Measurements from ENCODE around the gene POLR2I. TPM values are rescaled to one million over a fixed set of nuclear protein-coding genes. Genes with fewer than 3 reads are reported as not detected.

The POLR2I gene
- total RNA-seq, 5 donors from 2014 or later (not counting 1 experiment from before 2014, with no cell fraction given), result 27.4 to 54.8 (median 50.7) TPM

- Mint-ChIP-seq H3K4me3 (no peak overlapping the region), H3K9me3 (no peaks in the 10 kb centered on the region), H3K27ac (no peak overlapping the region), H3K27me3 (no peaks in the 10 kb centered on the region), H3K36me3 (peaks cover 4% of the 10 kb centered on the region), H3K4me1 (no peaks in the 10 kb centered on the region)
- CTCF ChIA-PET, result no interaction called here
- Histone ChIP-seq H3K4me1 (ENCODE audit: control insufficient read depth in 1 of 2, extremely low read depth in 1 of 2, insufficient read depth in 2 of 2, low read length in 2 of 2) (no peaks in the 10 kb centered on the region), H3K36me3 (ENCODE audit: control insufficient read depth in 2 of 2, extremely low read depth in 1 of 2, insufficient read depth in 1 of 2, low read length in 1 of 2) (peaks cover 2 to 5% of the 10 kb centered on the region in 2 donors), H3K9me3 (no peaks in the 10 kb centered on the region), H3K4me3 (ENCODE audit: control insufficient read depth in 1 of 2, extremely low read depth in 1 of 2, low read length in 1 of 2) (no peak overlapping the region), H3K27me3 (replicated peaks in 1 of 2; ENCODE audit: control insufficient read depth in 2 of 2, extremely low read depth in 1 of 2, insufficient read depth in 2 of 2, low read length in 1 of 2) (no peaks in the 10 kb centered on the region), H3K27ac (ENCODE audit: low read length) (no peak overlapping the region)
- no peak for ATAC-seq (replicated peaks in 1 of 4)
- POLR2A ChIA-PET, result no interaction called here
- WGBS (ENCODE audit: insufficient coverage), result 100% methylated on average over 5 of the region's 9 CpGs
- no peak for DNase-seq
Measured at GRCh38 chr19:36086326-36086725, 28.3 kb downstream of the POLR2I start.

- Histone ChIP-seq H3K4me3 (ENCODE audit: control insufficient read depth in 1 of 2, extremely low read depth in 1 of 2, low read length in 1 of 2) (no peak overlapping the region), H3K9me3 (no peaks in the 10 kb centered on the region), H3K36me3 (ENCODE audit: control insufficient read depth in 2 of 2, extremely low read depth in 1 of 2, insufficient read depth in 1 of 2, low read length in 1 of 2) (peaks cover 2 to 5% of the 10 kb centered on the region in 2 donors), H3K4me1 (ENCODE audit: control insufficient read depth in 1 of 2, extremely low read depth in 1 of 2, insufficient read depth in 2 of 2, low read length in 2 of 2) (no peaks in the 10 kb centered on the region), H3K27me3 (replicated peaks in 1 of 2; ENCODE audit: control insufficient read depth in 2 of 2, extremely low read depth in 1 of 2, insufficient read depth in 2 of 2, low read length in 1 of 2) (no peaks in the 10 kb centered on the region), H3K27ac (ENCODE audit: low read length) (no peak overlapping the region)
- ATAC-seq (replicated peaks in 1 of 4), result no peak
- CTCF ChIA-PET, result no interaction called here
- Mint-ChIP-seq H3K27me3 (no peaks in the 10 kb centered on the region), H3K27ac (no peak overlapping the region), H3K4me1 (no peaks in the 10 kb centered on the region), H3K4me3 (no peak overlapping the region), H3K9me3 (no peaks in the 10 kb centered on the region), H3K36me3 (peaks cover 4% of the 10 kb centered on the region)
- POLR2A ChIA-PET, result no interaction called here
- no peak for DNase-seq
- WGBS (ENCODE audit: insufficient coverage), result 100% methylated on average over 10 of the region's 12 CpGs
Measured at GRCh38 chr19:36084231-36085009, 30.3 kb downstream of the POLR2I start.

- H3K4me1 Mint-ChIP-seq, result no peaks in the 10 kb centered on the region
- no peaks in the 10 kb centered on the region for H3K4me1 ChIP-seq (ENCODE audit: control insufficient read depth in 1 of 2, extremely low read depth in 1 of 2, insufficient read depth in 2 of 2, low read length in 2 of 2)
- ChIA-PET POLR2A (interaction anchor here in 1 of 2 donors (0.6 kb wide), 1 partner anchor 68 kb away, joined by 3 read pairs; no protein-coding TSS in a partner anchor), CTCF (no interaction called here)
- no peaks in the 10 kb centered on the region for H3K9me3 Mint-ChIP-seq
- no peak overlapping the region for H3K4me3 ChIP-seq (ENCODE audit: control insufficient read depth in 1 of 2, extremely low read depth in 1 of 2, low read length in 1 of 2)
- 97% methylated on average over 11 of the region's 13 CpGs for WGBS (ENCODE audit: insufficient coverage)
- no peaks in the 10 kb centered on the region for H3K27me3 Mint-ChIP-seq
- H3K27me3 ChIP-seq (replicated peaks in 1 of 2; ENCODE audit: control insufficient read depth in 2 of 2, extremely low read depth in 1 of 2, insufficient read depth in 2 of 2, low read length in 1 of 2), result no peaks in the 10 kb centered on the region
- peaks cover 2 to 5% of the 10 kb centered on the region in 2 donors for H3K36me3 ChIP-seq (ENCODE audit: control insufficient read depth in 2 of 2, extremely low read depth in 1 of 2, insufficient read depth in 1 of 2, low read length in 1 of 2)
- H3K9me3 ChIP-seq, result no peaks in the 10 kb centered on the region
- ATAC-seq (replicated peaks in 1 of 4), result no peak
- no peak for DNase-seq
- H3K27ac Mint-ChIP-seq, result no peak overlapping the region
- peaks cover 4% of the 10 kb centered on the region for H3K36me3 Mint-ChIP-seq
- no peak overlapping the region for H3K4me3 Mint-ChIP-seq
- H3K27ac ChIP-seq (ENCODE audit: low read length), result no peak overlapping the region
Measured at GRCh38 chr19:36082916-36083315, 31.8 kb downstream of the POLR2I start.

- Mint-ChIP-seq H3K9me3 (no peaks in the 10 kb centered on the region), H3K36me3 (peaks cover 4% of the 10 kb centered on the region), H3K27ac (no peak overlapping the region), H3K27me3 (no peaks in the 10 kb centered on the region), H3K4me1 (no peaks in the 10 kb centered on the region), H3K4me3 (no peak overlapping the region)
- Histone ChIP-seq H3K36me3 (ENCODE audit: control insufficient read depth in 2 of 2, extremely low read depth in 1 of 2, insufficient read depth in 1 of 2, low read length in 1 of 2) (peaks cover 2 to 5% of the 10 kb centered on the region in 2 donors), H3K27ac (ENCODE audit: low read length) (no peak overlapping the region), H3K9me3 (no peaks in the 10 kb centered on the region), H3K4me3 (ENCODE audit: control insufficient read depth in 1 of 2, extremely low read depth in 1 of 2, low read length in 1 of 2) (no peak overlapping the region), H3K27me3 (replicated peaks in 1 of 2; ENCODE audit: control insufficient read depth in 2 of 2, extremely low read depth in 1 of 2, insufficient read depth in 2 of 2, low read length in 1 of 2) (no peaks in the 10 kb centered on the region), H3K4me1 (ENCODE audit: control insufficient read depth in 1 of 2, extremely low read depth in 1 of 2, insufficient read depth in 2 of 2, low read length in 2 of 2) (no peaks in the 10 kb centered on the region)
- ATAC-seq (replicated peaks in 1 of 4) (no peak), DNase-seq (no peak)
- 100% methylated on average over 4 of the region's 7 CpGs for WGBS (ENCODE audit: insufficient coverage)
- ChIA-PET POLR2A (no interaction called here), CTCF (interaction anchor here in 1 of 2 donors (0.6 kb wide), 1 partner anchor 96 kb away, joined by 3 read pairs; no protein-coding TSS in a partner anchor)
Measured at GRCh38 chr19:36081894-36082293, 32.8 kb downstream of the POLR2I start.

GRCh38 chr19:36081385-36081784 is 33.3 kb downstream of the POLR2I start:
- ATAC-seq (replicated peaks in 1 of 4), result no peak
- H3K9me3 Mint-ChIP-seq, result no peaks in the 10 kb centered on the region
- Histone ChIP-seq H3K36me3 (ENCODE audit: control insufficient read depth in 2 of 2, extremely low read depth in 1 of 2, insufficient read depth in 1 of 2, low read length in 1 of 2) (peaks cover 1 to 5% of the 10 kb centered on the region in 2 donors), H3K4me1 (ENCODE audit: control insufficient read depth in 1 of 2, extremely low read depth in 1 of 2, insufficient read depth in 2 of 2, low read length in 2 of 2) (no peaks in the 10 kb centered on the region), H3K27ac (ENCODE audit: low read length) (no peak overlapping the region), H3K4me3 (ENCODE audit: control insufficient read depth in 1 of 2, extremely low read depth in 1 of 2, low read length in 1 of 2) (no peak overlapping the region), H3K27me3 (replicated peaks in 1 of 2; ENCODE audit: control insufficient read depth in 2 of 2, extremely low read depth in 1 of 2, insufficient read depth in 2 of 2, low read length in 1 of 2) (no peaks in the 10 kb centered on the region), H3K9me3 (no peaks in the 10 kb centered on the region)
- POLR2A ChIA-PET, result no interaction called here
- H3K27ac Mint-ChIP-seq, result no peak overlapping the region
- H3K4me1 Mint-ChIP-seq, result no peaks in the 10 kb centered on the region
- 100% methylated on average over 1 of the region's 3 CpGs for WGBS (ENCODE audit: insufficient coverage)
- DNase-seq, result no peak
- H3K27me3 Mint-ChIP-seq, result no peaks in the 10 kb centered on the region
- no peak overlapping the region for H3K4me3 Mint-ChIP-seq
- H3K36me3 Mint-ChIP-seq, result peaks cover 4% of the 10 kb centered on the region
- CTCF ChIA-PET, result no interaction called here

- no peak overlapping the region for H3K27ac ChIP-seq (ENCODE audit: low read length)
- ChIA-PET CTCF (no interaction called here), POLR2A (no interaction called here)
- Mint-ChIP-seq H3K4me3 (no peak overlapping the region), H3K36me3 (peaks cover 4% of the 10 kb centered on the region), H3K27me3 (no peaks in the 10 kb centered on the region), H3K4me1 (no peaks in the 10 kb centered on the region), H3K27ac (no peak overlapping the region), H3K9me3 (no peaks in the 10 kb centered on the region)
- WGBS (ENCODE audit: insufficient coverage), result no CpG with 5 or more reads among the region's 3 CpGs
- H3K4me3 ChIP-seq (ENCODE audit: control insufficient read depth in 1 of 2, extremely low read depth in 1 of 2, low read length in 1 of 2), result no peak overlapping the region
- no peaks in the 10 kb centered on the region for H3K9me3 ChIP-seq
- ATAC-seq (replicated peaks in 1 of 4) (no peak), DNase-seq (no peak)
- peaks cover 0 to 5% of the 10 kb centered on the region in 2 donors for H3K36me3 ChIP-seq (ENCODE audit: control insufficient read depth in 2 of 2, extremely low read depth in 1 of 2, insufficient read depth in 1 of 2, low read length in 1 of 2)
- no peaks in the 10 kb centered on the region for H3K4me1 ChIP-seq (ENCODE audit: control insufficient read depth in 1 of 2, extremely low read depth in 1 of 2, insufficient read depth in 2 of 2, low read length in 2 of 2)
- no peaks in the 10 kb centered on the region for H3K27me3 ChIP-seq (replicated peaks in 1 of 2; ENCODE audit: control insufficient read depth in 2 of 2, extremely low read depth in 1 of 2, insufficient read depth in 2 of 2, low read length in 1 of 2)
Measured at GRCh38 chr19:36079389-36079945, 35.2 kb downstream of the POLR2I start.

Measured in T-cell (primary cell).